AG08395 (cell line): ENCODE results near the gene TMEM236.

ENCODE experiments used
- DNase-seq: peaks from one replicate; pipeline ENCODE4 v3.0.0; 2012; ENCODE audit warnings: mixed read lengths, low spot score

TMEM236 gene

DNA sequence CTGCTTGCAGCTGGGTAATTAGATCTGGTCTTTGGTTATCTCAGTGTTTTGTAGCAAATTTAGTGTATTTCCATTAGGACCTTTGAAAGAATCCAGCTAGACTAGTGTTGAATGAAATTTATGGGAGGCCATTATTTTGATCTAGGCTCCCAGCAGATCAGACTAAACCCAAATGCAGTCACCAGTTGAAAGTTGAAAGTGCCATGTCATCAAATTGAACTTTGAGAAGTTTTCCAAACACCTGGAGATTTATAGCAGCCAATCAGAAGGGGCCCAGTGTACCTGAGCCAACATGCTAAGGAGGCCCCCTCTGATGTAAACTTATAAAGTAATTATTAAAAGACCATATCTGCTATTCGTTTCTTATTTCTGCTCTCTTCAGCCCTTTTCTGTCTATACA is 11.3 kb upstream of the TMEM236 start:
- no peak for DNase-seq

DNA sequence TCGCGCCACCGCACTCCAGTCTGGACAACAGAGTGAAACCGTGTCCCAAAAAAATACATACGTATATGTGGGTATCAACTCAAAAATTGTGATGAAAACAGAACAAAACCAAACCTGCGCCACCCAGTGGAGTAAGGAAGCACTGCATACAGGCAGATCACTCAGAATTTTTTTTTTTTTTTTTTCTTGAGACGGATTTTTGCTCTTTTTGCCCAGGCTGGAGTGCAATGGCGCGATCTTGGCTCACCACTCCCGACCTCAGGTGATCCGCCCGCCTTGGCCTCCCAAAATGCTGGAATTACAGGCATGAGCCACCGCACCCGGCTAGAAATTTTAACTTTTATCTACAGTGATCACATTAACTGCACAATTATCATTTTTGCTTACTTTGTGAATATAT is 9.1 kb upstream of the TMEM236 start:
- peak; percentile 57 for DNase-seq

DNA sequence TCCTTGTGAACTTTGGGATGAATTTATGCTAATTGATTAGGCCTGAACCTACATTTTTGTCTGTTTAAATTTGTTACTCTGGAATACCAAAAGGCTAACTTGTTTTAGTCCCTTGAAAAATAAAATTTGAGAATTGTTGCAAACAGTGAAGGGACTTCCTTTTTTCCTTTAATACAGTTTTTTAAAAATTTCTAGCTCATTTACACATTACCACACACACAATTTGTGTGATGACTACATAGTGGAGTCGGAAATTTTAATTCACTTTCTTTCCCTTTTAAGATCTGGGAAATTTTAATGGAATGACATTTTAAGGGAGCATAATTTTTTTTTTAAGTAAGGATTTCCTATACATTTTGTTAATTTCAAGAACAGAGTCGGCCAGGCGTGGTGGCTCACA is 8.6 kb upstream of the TMEM236 start:
- no peak for DNase-seq

DNA sequence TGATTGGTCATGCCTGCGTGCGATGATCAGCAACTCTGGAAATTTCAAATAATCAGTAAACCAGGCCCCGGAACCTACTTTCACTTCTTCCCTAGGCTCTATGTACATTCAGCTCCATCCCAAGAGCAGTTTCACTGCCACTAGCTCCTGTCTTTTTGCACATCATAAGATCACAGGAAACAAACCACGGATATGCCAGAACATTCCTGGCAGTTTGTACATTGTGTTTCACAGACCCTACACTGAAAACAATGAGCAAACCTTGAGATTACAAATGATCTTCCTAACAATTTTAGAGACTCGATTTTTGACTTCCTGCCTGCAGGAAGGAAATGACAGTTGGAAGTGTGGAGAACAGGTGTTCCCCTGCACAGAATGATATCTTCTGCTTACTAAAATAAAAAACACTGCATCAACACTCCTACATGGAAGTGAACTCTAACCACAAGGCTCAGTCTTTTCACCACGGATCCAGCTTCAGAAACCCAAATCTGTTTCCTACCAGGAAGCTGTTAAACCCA is 7.6 kb upstream of the TMEM236 start:
- DNase-seq = no peak

DNA sequence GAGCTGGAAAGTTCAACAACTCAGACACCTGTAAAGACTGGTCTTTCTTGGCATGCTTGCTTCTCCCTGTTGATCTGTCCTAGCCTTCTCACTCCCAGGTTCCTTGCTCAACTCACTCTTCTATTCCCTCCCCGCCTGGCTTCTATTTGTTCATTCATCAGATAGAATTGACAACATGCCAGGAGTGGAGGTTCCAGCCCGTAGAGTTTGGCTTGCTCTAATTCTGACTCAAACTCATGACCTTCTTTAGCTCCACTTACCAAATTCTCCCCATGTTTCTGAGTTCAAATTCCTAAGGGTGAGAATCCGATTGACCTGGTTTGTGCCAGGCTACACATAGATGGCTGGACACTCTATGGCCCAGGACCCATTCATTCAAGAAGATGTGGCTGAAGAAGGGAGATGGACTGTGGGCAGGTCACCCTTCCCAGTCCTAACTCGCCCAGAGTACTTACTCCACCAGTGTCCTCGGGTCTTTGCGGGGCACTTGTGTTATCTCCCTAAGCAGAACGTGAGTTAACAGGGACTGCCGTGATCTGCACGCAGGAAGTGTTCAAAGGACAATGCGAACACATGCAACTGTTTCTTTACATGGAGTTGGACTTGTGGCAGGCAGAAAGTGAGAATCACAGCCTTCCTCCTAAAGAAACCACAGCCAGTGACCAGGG is 4.0 kb upstream of the TMEM236 start:
- DNase-seq = peak; percentile 20

DNA sequence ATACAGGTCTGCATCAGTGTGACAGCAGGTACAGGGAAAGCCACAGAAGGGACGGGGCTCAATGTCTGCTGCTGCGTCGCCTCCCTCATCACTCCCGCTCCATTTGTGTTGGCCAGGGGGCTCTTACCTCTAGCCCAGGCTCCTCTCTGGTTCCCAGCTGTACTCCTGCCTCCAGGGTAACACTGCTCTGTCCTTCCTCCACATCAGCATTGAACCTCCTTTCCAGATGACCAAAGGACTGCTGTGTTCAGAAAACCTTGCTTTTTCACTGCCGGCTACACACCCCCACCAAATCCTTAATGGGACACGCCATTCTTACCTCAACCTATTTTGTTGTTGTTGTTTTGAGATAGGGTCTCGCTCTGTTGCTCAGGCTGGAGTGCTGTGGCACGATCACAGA is 2.1 kb upstream of the TMEM236 start:
- DNase-seq = no peak

DNA sequence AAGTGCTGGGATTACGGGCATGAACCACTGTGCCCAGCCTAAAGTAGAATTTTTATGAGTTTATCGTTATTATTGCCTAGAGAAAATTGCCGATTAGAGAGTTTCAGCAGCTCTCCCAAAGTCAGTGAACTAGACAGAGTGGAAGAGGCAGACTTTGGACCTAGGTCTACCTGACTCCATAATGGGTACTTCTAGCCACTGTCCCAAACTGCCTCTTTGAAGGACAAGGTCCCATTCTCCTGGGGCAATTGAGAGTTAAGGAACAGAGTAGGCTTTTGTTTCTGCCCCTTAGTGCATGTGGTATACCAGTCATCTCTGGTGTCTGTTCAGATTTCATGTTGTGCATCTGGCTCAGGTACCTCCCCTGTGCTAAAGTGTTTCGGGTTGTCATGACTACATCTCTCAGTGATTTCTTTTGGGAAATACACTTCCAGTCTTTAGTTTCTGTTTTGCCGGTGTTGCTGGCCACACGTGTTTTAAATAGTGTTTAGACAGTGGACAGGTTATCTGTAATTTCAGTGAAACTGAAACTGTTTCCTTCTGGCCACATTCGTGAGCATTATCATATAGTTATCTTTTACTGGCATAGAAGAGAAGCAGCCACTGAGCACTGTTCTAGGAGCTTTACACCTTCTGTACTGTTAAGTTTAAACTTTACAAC is 4.7 kb downstream of the TMEM236 start:
- peak; percentile 23 for DNase-seq

DNA sequence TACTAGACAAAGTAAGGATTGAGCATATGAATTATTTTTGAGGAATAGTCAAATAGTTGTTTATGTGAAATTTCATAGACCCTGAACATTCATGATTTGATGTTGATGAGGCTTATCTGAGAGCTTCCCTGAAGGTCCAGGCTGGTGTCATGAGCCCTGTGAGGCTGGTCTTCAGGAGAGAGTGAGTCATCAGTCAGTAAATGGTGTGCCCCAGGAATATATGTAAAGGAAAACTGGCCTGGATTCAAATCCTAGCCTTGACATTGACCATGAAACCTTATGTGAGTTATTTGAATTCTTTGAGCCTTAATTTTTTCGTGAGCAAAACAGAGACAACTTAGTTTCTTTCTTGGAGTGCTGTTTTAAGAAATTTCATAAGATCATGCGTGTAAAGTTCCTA is 6.2 kb downstream of the TMEM236 start:
- no peak for DNase-seq

DNA sequence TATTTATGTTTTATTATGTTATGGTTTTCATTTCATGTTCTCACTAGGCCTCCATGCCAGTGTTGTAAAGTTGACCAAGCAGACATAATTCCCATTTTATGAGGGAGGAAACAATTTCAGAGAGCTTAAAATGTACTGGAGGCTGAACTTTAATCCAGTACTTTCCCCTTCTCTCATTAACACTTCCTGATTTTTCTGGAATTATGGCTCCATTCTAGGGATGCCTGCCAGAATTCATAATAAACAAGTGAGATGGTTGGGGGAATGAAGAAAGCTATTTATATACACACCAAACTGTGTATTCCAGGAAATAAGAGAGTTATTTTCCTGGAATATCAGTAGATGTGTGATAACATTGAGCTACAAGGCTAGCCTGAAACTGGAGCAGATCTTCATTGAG is 6.9 kb downstream of the TMEM236 start:
- no peak for DNase-seq

DNA sequence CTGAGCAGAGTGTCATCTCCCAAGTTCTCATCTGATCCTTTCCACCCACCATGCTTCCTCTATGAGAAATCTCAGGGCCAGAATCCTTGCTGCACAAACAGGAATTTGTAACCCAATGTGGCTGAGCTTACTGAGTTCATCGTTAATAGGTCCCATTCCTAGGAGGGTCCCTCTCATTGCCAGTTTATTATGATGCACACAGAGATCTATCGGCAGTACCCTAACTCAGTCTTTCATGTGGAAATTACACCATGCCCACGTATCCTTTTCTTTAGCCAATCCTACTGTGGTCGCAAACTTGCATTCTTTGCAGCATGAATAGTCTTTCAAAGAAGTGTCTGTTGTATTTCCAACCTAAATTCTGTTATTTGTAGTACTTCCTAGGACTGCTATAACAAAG is 12.1 kb downstream of the TMEM236 start:
- DNase-seq = no peak

DNA sequence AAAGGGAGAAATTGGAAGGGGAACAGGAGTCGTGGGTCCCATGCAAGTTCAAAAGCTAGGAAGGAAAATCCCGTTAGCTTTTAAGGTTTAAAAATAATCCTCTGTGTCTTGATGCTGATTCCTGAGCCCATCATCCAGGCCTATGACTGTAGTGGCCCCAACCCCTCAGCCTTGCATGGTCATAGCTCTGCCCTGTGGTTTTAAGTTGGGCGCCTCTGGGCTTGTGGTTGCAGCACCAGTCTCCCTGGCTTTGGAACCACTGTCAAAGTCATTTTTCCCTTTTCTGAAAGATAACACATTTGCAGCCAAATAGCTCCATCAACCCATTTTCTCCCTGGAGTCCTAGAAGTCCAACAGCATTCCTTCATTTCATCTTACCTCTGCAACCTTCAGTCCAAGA is 13.6 kb downstream of the TMEM236 start:
- no peak for DNase-seq

DNA sequence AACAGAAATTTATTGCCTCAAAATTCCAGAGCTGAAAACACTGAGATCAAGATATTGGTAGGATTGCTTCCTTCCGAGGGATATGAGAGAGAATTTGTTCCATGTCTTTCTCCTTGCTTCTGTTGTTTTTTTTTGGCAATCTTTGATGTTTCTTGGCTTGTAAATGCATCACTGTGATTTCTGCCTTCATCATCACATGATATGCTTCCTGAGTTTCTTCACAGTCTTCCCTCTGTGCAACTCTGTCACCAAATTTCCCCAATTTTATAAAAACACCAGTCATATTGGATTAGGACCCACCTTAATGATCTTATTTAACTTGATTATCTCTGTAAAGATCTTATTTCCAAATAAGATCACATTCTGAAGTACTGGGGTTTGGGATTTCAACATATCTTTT is 14.7 kb downstream of the TMEM236 start:
- DNase-seq = no peak

DNA sequence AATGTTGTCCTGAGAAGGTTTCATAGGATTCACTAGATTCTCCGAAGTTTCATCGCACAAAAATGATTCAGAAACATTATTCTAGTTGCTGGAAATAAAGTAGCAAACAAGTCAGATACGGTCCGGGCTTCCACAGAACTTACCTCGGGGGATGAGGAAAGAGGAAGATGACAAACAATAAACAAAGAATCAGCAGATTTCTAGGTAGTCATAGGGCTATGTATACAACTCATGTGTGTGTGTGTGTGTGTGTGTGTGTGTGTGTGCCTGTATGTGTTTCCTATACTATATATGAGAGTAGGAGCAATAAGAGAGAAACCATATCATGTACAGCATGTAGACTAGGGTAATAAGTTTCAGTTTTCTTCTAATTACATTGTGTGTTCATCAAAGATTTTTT is 16.5 kb downstream of the TMEM236 start:
- no peak for DNase-seq

DNA sequence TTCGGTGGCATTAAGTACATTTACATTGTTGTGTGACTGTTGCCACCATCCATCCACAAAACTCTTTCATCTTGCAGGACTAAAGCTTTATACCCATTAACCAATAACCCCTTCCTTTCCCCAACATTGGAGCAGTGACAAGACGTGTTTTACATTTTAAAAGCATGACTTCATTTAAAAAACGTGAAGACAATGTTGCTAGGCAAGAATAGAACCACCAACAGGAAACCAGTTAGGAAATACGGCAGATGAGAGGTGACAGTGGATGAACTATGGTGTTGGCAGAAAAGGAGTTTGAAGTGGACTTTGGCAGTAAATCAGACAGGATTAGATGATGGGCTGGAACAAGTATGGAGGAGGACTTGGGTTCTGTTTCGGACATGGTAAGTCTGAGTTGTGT is 17.0 kb downstream of the TMEM236 start:
- peak; percentile 27 for DNase-seq

DNA sequence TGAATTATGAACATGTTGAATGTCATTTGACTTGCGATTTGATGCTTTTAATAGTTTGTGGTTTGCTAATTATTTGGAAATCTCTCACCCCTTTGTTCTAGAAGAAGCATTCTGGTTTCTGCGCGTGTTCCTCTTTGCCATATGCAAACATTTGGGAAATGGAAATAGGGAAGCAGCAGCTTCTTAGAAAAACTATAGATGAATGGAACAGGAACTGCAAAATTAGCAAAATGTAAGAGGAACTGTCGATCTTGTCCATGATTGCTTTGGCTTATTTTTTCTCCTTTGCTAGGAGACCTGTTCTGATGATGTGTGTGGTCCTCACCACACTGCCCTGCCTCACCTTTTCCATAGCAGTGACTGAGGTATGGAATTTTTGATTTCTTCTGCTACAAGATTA is 19.0 kb downstream of the TMEM236 start:
- DNase-seq = no peak

DNA sequence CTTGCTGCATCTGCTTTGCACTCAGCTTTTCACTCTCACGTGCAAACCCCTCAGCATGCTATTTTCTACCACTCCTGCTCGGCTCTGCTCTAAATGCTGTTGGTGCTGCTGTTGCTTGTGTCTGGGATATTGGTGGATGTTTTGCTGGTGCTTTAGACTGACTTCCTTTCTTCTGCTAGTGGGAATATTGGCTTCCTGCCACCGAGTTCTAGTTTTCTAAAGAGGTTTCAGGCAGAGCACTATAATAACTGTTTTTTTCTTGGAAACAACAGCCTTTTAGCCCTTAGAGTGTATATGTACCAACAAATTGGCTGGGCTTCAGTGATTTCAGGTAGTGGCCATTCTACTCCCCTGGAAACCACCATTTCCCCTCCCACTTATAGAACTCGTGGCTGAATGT is 27.8 kb downstream of the TMEM236 start:
- DNase-seq = no peak

DNA sequence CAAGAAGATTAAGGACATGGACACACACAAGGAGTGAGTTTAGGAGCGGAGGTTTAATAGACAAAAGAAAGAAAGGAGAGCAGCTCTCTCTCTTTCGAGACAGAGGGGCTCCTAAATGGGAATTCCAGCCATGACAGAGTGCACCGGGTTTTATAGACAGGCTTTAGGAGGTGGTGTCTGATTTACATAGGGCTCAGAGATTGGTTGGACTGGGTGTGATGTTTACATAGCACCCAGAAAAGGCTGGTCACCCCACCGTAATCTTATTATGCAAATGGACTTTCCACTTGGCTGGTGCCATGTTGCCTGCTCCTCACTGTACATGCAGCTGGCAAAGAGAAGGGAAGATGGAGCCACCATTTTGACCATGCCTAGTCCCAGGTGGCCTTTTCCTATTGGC is 28.7 kb downstream of the TMEM236 start:
- no peak for DNase-seq

DNA sequence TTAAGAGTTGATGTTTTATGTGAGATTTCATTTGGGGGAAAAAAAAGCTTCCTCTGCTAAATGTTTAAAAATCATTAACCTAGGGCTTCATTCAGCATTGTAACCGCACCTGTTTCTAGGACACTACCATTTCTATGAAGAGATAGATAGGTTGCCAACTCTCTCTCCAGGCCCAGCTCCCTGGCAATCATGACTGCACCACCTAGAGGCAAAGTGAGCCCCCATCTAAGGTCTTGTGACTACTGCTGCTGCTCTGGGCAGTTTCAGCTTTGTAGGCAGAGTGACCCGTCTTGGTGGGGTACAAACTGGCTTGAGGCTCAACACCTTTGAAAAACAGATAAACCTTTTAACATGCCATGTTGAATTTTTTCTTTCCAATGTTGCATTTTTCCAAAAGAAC is 29.9 kb downstream of the TMEM236 start:
- no peak for DNase-seq

DNA sequence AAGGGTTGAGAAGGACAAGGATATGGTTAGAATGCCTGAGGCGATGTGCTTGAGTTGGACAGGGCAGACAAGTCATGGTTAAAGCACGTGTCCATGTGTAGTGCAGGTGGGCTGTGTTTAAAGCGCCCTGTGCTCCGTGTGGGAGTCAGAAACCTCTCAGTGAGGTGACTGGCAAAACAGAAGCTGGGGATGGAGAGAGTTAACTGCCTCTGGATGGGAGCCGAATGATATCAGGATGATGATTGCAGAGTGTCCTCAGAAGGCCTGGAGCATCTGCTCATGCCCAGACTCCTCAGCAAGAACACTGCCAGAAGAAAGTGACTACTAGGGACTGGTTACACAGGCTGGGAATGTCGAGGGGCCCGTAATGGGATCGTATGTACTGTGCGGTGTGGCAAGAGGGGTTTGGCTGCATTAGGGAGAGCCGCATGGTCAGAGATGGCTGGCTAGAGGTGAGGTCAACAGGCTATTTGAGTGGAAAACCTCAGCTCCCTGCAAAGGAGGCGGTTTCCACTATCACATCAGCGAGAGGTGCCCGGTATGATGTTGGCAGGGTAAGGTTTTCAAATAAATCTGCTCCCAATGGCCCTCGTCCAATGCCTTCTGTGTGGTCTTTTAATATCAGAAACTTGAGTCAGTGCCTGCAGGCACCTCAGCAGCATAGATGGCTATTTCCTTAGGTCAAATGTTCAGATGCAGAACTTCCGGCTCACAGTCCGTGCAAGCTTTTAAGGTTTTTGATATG is 31.1 kb downstream of the TMEM236 start:
- DNase-seq = peak; percentile 71

DNA sequence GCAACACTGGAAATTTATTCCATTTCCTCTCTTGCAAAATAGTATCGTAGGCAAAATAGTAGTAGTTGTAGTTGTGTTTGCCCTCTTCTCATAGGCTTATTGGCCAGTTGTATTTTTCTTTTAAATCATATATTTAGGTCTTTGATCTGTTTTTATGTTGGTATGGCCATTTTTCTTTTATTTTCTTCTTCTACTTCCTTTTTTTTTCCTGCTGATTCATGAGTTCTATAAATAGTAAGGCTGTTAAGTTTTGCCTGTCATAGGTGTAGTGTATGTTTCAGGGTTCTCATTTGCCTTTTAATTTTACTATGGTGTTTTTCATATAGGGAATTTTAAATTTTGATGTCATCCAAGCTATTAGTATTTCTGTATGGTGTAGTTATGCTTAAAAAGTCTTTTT is 31.8 kb downstream of the TMEM236 start:
- no peak for DNase-seq

DNA sequence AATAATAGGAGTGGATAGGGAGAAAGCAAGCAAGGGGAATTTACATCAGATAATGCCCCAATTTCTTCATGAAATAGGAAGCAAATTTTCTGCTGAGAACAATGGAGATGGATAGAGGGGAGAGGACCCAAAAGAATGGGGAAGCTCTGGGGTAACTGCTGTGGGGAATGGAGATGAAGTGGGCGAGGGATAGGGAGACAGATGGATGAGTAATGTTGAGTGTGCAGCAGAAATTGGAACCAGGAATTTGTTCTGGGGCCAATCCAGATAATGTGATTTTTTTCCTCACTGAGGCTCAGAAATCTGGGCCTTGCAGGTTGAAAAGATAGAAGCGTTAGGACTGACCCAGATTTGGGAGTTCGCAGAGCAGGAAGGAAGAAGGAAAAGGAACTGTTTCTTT is 32.7 kb downstream of the TMEM236 start:
- DNase-seq = peak; percentile 52

DNA sequence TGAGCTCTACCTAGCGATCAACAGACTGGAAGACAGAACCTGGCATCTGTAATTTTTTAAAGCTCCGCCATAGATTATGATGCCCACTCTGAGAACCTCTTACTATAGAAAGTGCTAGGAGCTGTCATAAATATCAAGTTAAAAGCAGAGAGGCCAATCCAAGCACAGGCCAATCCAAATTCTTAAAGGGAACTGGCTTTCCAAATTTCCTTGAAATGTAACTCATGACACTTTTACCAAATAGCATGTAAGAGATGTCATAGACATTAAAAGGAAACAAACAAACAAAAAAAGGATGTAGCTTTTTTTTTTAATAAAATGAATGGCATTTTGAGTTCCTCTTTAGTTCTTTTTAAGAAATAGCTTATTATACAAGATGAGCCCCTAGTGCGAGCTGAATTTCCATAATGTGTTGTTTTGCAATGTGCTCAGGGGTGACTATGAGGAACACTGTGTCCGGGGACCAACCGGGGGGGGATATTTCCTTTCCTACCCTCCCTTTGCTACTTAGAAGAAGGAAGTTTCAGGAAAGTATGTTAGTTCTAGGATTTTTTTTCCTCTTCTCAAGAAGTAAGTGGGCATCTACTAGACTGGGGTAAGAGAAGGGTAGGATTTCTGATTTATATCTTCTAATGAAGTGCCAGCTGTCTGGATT is 33.4 kb downstream of the TMEM236 start:
- no peak for DNase-seq
